HepG2 (cell line): ENCODE results near the gene EYA3. TPM values are rescaled to one million over a fixed set of nuclear protein-coding genes. Genes with fewer than 3 reads are reported as not detected.

ENCODE experiments used
- ATAC-seq: fragments of 200-7000 bp; cut with Tn5 transposase; 3 replicates; pipeline ENCODE4 v1.9.1; 2020; ENCODE audit warnings: mild to moderate bottlenecking, moderate library complexity
- BruUV-seq: library from RNA; stranded (reverse); fragments of 400-500 nt; replicated peaks from 2 replicates; lab custom pipeline; 2021; lab: Mats Ljungman, UMichigan
- CTCF ChIA-PET: fragments of 300-600 bp; formaldehyde crosslinking; extraction: SDS; loops from one replicate; lab custom pipeline; 2021; ENCODE audit warnings: low total read pairs, inconsistent platforms, low intra/inter-chr PET ratio; lab: Yijun Ruan, JAX
- POLR2A ChIA-PET: fragments of 350-600 bp; sonication (Branson Sonifier 250); formaldehyde crosslinking; loops from one replicate; lab custom pipeline; 2020; ENCODE audit warnings: antibody characterized with exemption, inconsistent platforms; lab: Yijun Ruan, JAX
- DNase-seq: peaks from one replicate; pipeline ENCODE4 v3.0.0-alpha.2; 2015; ENCODE audit warnings: low spot score
- FAIRE-seq: peaks from 3 replicates; lab custom pipeline; 2011; peaks lifted over from hg19 to GRCh38; lab: Jason Lieb, UNC
- H2AFZ ChIP-seq: one replicate; pipeline ENCODE4 v1.6.1; 2011; ENCODE audit warnings: low read length, inconsistent platforms
- H3K27ac ChIP-seq: fragments of 300-600 bp; 3 replicates; pipeline ENCODE4 v1.8.0; 2011; ENCODE audit warnings: mixed run types, mild to moderate bottlenecking, mixed read lengths, low read length, inconsistent platforms; ENCODE audit not compliant: insufficient read depth; ENCODE audit errors: extremely low read length
- H3K27me3 ChIP-seq, 2 experiments: fragments of 200-600 bp in 1 of 2; 2 replicates in 1 of 2; 3 replicates in 1 of 2; pipeline versions ENCODE4 v1.6.0 to v1.8.0; 2011; ENCODE audit warnings: low read length in 2 of 2, mild to moderate bottlenecking in 2 of 2, moderate library complexity in 2 of 2, inconsistent platforms in 1 of 2; ENCODE audit not compliant: insufficient read depth in 2 of 2, control insufficient read depth in 1 of 2
- H3K36me3 ChIP-seq, 2 experiments: fragments of 200-600 bp in 1 of 2; replicated peaks in 1 of 2; 2 replicates in 1 of 2; 3 replicates in 1 of 2; pipeline versions ENCODE4 v1.5.1 to v1.8.0; 2011; ENCODE audit warnings: low read length in 2 of 2, inconsistent platforms in 1 of 2; ENCODE audit not compliant: insufficient read depth in 2 of 2, control insufficient read depth in 1 of 2
- H3K4me1 ChIP-seq: 2 replicates; pipeline ENCODE4 v1.5.1; 2012; ENCODE audit warnings: low read length, inconsistent platforms; ENCODE audit not compliant: insufficient read depth
- H3K4me2 ChIP-seq: 2 replicates; pipeline ENCODE4 v1.6.0; 2011; ENCODE audit warnings: low read depth, low read length, inconsistent platforms
- H3K4me3 ChIP-seq, 3 experiments: fragments of 200-600 bp in 1 of 3; sonication (generic), shearing (Covaris generic) in 1 of 3; replicated peaks in 1 of 3; 2 replicates each; pipeline ENCODE4 v1.5.1; 2011 to 2016; ENCODE audit warnings: low read length in 3 of 3, inconsistent platforms in 2 of 3, low read depth in 2 of 3, mild to moderate bottlenecking in 2 of 3, control low read depth in 1 of 3, mixed read lengths in 1 of 3; ENCODE audit not compliant: insufficient read depth in 1 of 3
- H3K79me2 ChIP-seq: one replicate; pipeline ENCODE4 v1.6.1; 2011; ENCODE audit warnings: low read length, inconsistent platforms; ENCODE audit not compliant: insufficient read depth
- H3K9ac ChIP-seq: 2 replicates; pipeline ENCODE4 v1.6.0; 2011; ENCODE audit warnings: mild to moderate bottlenecking, low read depth, low read length, inconsistent platforms; ENCODE audit not compliant: insufficient read depth
- H3K9me3 ChIP-seq: 2 replicates; pipeline ENCODE4 v1.5.1; 2012; ENCODE audit warnings: mild to moderate bottlenecking, low read length
- H4K20me1 ChIP-seq: 2 replicates; pipeline ENCODE4 v1.6.0; 2011; ENCODE audit warnings: inconsistent platforms, mild to moderate bottlenecking, low read length, moderate library complexity; ENCODE audit not compliant: insufficient read depth
- CCAR2 ChIP-seq: fragments of 200-400 bp; formaldehyde crosslinking; optimal IDR thresholded peaks from 2 replicates; pipeline ENCODE3; 2018; ENCODE audit warnings: low read depth, mild to moderate bottlenecking, low read length, moderate library complexity
- DNMT1 ChIP-seq: sonication (generic); formaldehyde crosslinking; IDR thresholded peaks from 2 replicates; pipeline ENCODE4 v1.5.1; 2020; ENCODE audit warnings: mild to moderate bottlenecking, missing genetic modification reagents
- HHEX ChIP-seq: IDR thresholded peaks from 2 replicates; pipeline ENCODE4 v1.6.1; 2016; ENCODE audit warnings: control low read depth
- HMGXB3 ChIP-seq: sonication (generic); formaldehyde crosslinking; IDR thresholded peaks from 2 replicates; pipeline ENCODE4 v1.4.0; 2020; ENCODE audit warnings: missing genetic modification reagents, borderline replicate concordance
- HOMEZ ChIP-seq: IDR thresholded peaks from 2 replicates; pipeline ENCODE4 v1.6.1; 2016; ENCODE audit warnings: low read depth
- KLF15 ChIP-seq: sonication (generic); formaldehyde crosslinking; IDR thresholded peaks from 2 replicates; pipeline ENCODE4 v1.8.1; 2023; ENCODE audit warnings: borderline replicate concordance, mild to moderate bottlenecking, inconsistent platforms, missing genetic modification reagents, mixed read lengths
- NONO ChIP-seq, 2 experiments: fragments of 450-650 bp in 1 of 2; sonication (generic) in 1 of 2; formaldehyde crosslinking in 1 of 2; IDR thresholded peaks in 1 of 2; conservative IDR thresholded peaks in 1 of 2; 2 replicates each; pipeline versions ENCODE4 v1.6.1 to v1.8.0; 2017 to 2022; ENCODE audit warnings: mild to moderate bottlenecking in 1 of 2, missing genetic modification reagents in 1 of 2, moderate library complexity in 1 of 2
- PAF1 ChIP-seq: IDR thresholded peaks from 2 replicates; pipeline ENCODE4 v1.6.1; 2016; ENCODE audit warnings: missing genetic modification reagents, missing compliant biosample characterization
- RAD21 ChIP-seq: fragments of 450-650 bp; formaldehyde crosslinking; IDR thresholded peaks from 2 replicates; pipeline ENCODE4 v1.5.0; 2020; ENCODE audit warnings: mild to moderate bottlenecking
- RNF2 ChIP-seq: fragments of 450-650 bp; conservative IDR thresholded peaks from 2 replicates; pipeline ENCODE4 v1.6.1; 2016; ENCODE audit warnings: low read depth
- SRSF4 ChIP-seq: fragments of 200-400 bp; formaldehyde crosslinking; IDR thresholded peaks from one replicate; pipeline ENCODE4 v1.6.1; 2018; ENCODE audit warnings: mild to moderate bottlenecking, low read depth, low read length, moderate library complexity; ENCODE audit not compliant: poor library complexity, severe bottlenecking
- ZNF354B ChIP-seq: sonication (generic); formaldehyde crosslinking; IDR thresholded peaks from 2 replicates; pipeline ENCODE4 v1.8.0; 2022; ENCODE audit warnings: mild to moderate bottlenecking, missing genetic modification reagents
- ZNF660 ChIP-seq: sonication (generic); formaldehyde crosslinking; IDR thresholded peaks from 2 replicates; pipeline ENCODE4 v1.5.1; 2020; ENCODE audit warnings: mild to moderate bottlenecking, low read depth, missing genetic modification reagents, borderline replicate concordance
- ZNF713 ChIP-seq: sonication (generic); formaldehyde crosslinking; IDR thresholded peaks from 2 replicates; pipeline ENCODE4 v1.4.0; 2020; ENCODE audit warnings: mild to moderate bottlenecking, missing genetic modification reagents
- WGBS: methylation state at CpG from one replicate; pipeline ENCODE4 v1.1.6; 2017; ENCODE audit warnings: low lambda C conversion rate; 5-methylcytosine and 5-hydroxymethylcytosine counted together
- in situ Hi-C: cut with HindIII; loops from 2 replicates; pipeline ENCODE4 v1.10.0; 2017; ENCODE audit warnings: low pct_unique_long_range_greater_than_20kb; ENCODE audit not compliant: extremely low pct_ligation_motif_present
- intact Hi-C: fragments of 100-400 bp; cut with micrococcal nuclease; formaldehyde crosslinking; loops from one replicate; pipeline ENCODE4 v1.10.0; 2022; ENCODE audit not compliant: unreplicated experiment
- polyA plus RNA-seq, 8 experiments: library from polyadenylated mRNA; depleted of rRNA in 3 of 8; stranded (reverse) in 7 of 8; unstranded in 1 of 8; fragments of >200 nt; fragmentation: Illumina TruSeq in 4 of 8; extraction: Trizol in 4 of 8; gene quantifications; 2 replicates each; pipeline versions ENCODE4 v1.2.1 to v1.2.3, GENCODE V29; 2011 to 2016; ENCODE audit warnings: low read depth in 4 of 8, missing spikeins in 1 of 8, mixed read lengths in 1 of 8; ENCODE audit not compliant: insufficient read depth in 1 of 8
- total RNA-seq, 5 experiments: library from RNA; depleted of rRNA; stranded (reverse); fragments of >200 nt; fragmentation: Illumina TruSeq; extraction: Trizol; gene quantifications; 2 replicates each; pipeline ENCODE4 v1.2.3, GENCODE V29; 2016; ENCODE audit warnings: low read depth in 1 of 5

The EYA3 gene
- total and polyA plus RNA-seq, 2 of the 13 experiments (the other 11 are each of a cell fraction or from before 2014, with no cell fraction given): 13.9 to 19.7 TPM

GRCh38 chr1:27922272-27922671, 166.1 kb downstream of the EYA3 start:
- no TSS peak for BruUV-seq
- POLR2A ChIA-PET: no interaction called here
- in situ Hi-C loops: no loop called here

More at GRCh38 chr1:27922272-27922671, 166.1 kb downstream of the EYA3 start:
- no peak for ATAC-seq
- Histone ChIP-seq H3K4me2 (no peak overlapping the region), H2AFZ (no peak overlapping the region), H4K20me1 (no peaks in the 10 kb centered on the region), H3K27ac (no peak overlapping the region), H3K36me3 (no peaks in the 10 kb centered on the region), H3K27me3 (no peaks in the 10 kb centered on the region), H3K79me2 (no peaks in the 10 kb centered on the region), H3K4me3 (no peak overlapping the region), H3K9ac (no peak overlapping the region), H3K9me3 (no peaks in the 10 kb centered on the region), H3K4me1 (peaks cover 23% of the 10 kb centered on the region)
- no peak for FAIRE-seq
- CTCF ChIA-PET: no interaction called here
- TF ChIP-seq CCAR2 (no peak), RAD21 (CRISPR knock-in tag) (no peak), PAF1 (CRISPR knock-in tag) (no peak), SRSF4 (no peak), RNF2 (no peak), HHEX (CRISPR knock-in tag) (no peak), HMGXB3 (CRISPR knock-in tag) (no peak), HOMEZ (CRISPR knock-in tag) (no peak), DNMT1 (CRISPR knock-in tag) (no peak), KLF15 (CRISPR knock-in tag) (no peak), ZNF660 (no peak), ZNF354B (no peak), NONO (IDR thresholded peaks at IDR 0.05) (no peak), NONO (CRISPR knock-in tag; conservative IDR thresholded peaks at IDR 0.05) (no peak), ZNF713 (CRISPR knock-in tag) (no peak)
- intact Hi-C loops: loop anchor here (10.0 kb wide), 1 partner anchor 57 kb away; no protein-coding TSS in a partner anchor
- WGBS: 37% methylated on average over 3 of the region's 3 CpGs
- DNase-seq: no peak
